PFSK-1 (cell line): ENCODE data around the gene CCM2L.

Source experiments
- POLR2AphosphoS5 ChIP-seq: IDR thresholded peaks from 2 replicates; pipeline ENCODE4 v1.6.1; 2012; ENCODE audit warnings: low read depth, mild to moderate bottlenecking, control low read depth, low read length, moderate library complexity
- SIN3A ChIP-seq: IDR thresholded peaks from 2 replicates; pipeline ENCODE4 v1.6.1; 2012; ENCODE audit warnings: mild to moderate bottlenecking, low read length, moderate library complexity, borderline replicate concordance; ENCODE audit not compliant: insufficient read depth
- TAF1 ChIP-seq: IDR thresholded peaks from 2 replicates; pipeline ENCODE4 v1.6.1; 2012; ENCODE audit warnings: low read length, control low read depth, borderline replicate concordance; ENCODE audit not compliant: insufficient read depth

- TF ChIP-seq POLR2AphosphoS5 (no peak), TAF1 (no peak), SIN3A (no peak)
These were observed 7.5 kb downstream of the CCM2L start for GRCh38 chr20:32017711-32018251.
